ENCODE data around the gene KRT12.

Gene KRT12

GRCh38 chr17:40812639-40813038, 54.4 kb downstream of the KRT12 start:
- DNase-seq (ENCODE audit: extremely low read depth, insufficient read length) = no peak
- TF ChIP-seq CTCF (IDR thresholded peaks at IDR 0.05; ENCODE audit: insufficient read depth, low read length, poor library complexity, severe bottlenecking) = no peak
- no peak overlapping the region for H3K4me3 ChIP-seq (replicated peaks; ENCODE audit: low read depth, low read length)
- no peaks in the 10 kb centered on the region; the same call in 1 of the 2 replicates for H3K36me3 ChIP-seq (ENCODE audit: control insufficient read depth, insufficient read depth, low read length)
- no peaks in the 10 kb centered on the region for H3K27me3 ChIP-seq (replicated peaks; ENCODE audit: control insufficient read depth, insufficient read depth, low read length)

Measured in GM06990 (cell line).